GM18502 (cell line): ENCODE measurements around the gene GNG11.

Source experiments
- ATAC-seq: cut with Tn5 transposase; IDR thresholded peaks from one replicate; pipeline ENCODE4 v1.9.1; 2021; ENCODE audit warnings: mild to moderate bottlenecking; ENCODE audit not compliant: unreplicated experiment, poor library complexity

The GNG11 gene

GRCh38 chr7:93921607-93922566 is at the start of gene GNG11:
Gene GNG11 (plus strand): TSS chr7:93921735. CDS start chr7:93922138, 403 bp downstream.
- ATAC-seq = peak; percentile 98

GRCh38 chr7:93873998-93874574 is 47.4 kb upstream of the GNG11 start:
- ATAC-seq = no peak

GRCh38 chr7:93877742-93878141 is 43.8 kb upstream of the GNG11 start:
- ATAC-seq = no peak

GRCh38 chr7:93879356-93879755 is 42.2 kb upstream of the GNG11 start:
- no peak for ATAC-seq

- no peak for ATAC-seq
These were observed 39.1 kb upstream of the GNG11 start for GRCh38 chr7:93882468-93882867.

- no peak for ATAC-seq
These were observed 38.2 kb upstream of the GNG11 start for GRCh38 chr7:93883078-93883916.

GRCh38 chr7:93883917-93884345 is 37.6 kb upstream of the GNG11 start:
- no peak for ATAC-seq

GRCh38 chr7:93884541-93884940 is 37.0 kb upstream of the GNG11 start:
- no peak for ATAC-seq

GRCh38 chr7:93889261-93889660 is 32.3 kb upstream of the GNG11 start:
- no peak for ATAC-seq

GRCh38 chr7:93890041-93890463 is 31.5 kb upstream of the GNG11 start:
- ATAC-seq = peak; percentile 60

GRCh38 chr7:93890464-93891068 is 31.0 kb upstream of the GNG11 start, which contains the start of gene TFPI2:
Gene TFPI2 (minus strand): TSS chr7:93890753. CDS start chr7:93890678, 75 bp downstream.
- peak; percentile 63 for ATAC-seq

- no peak for ATAC-seq
These were observed 27.1 kb upstream of the GNG11 start for GRCh38 chr7:93894426-93894825.

GRCh38 chr7:93894966-93895640 is 26.4 kb upstream of the GNG11 start:
- ATAC-seq = no peak

- no peak for ATAC-seq
These were observed 25.5 kb upstream of the GNG11 start for GRCh38 chr7:93895859-93896600.

- no peak for ATAC-seq
These were observed 23.9 kb upstream of the GNG11 start for GRCh38 chr7:93897680-93898079.

GRCh38 chr7:93902777-93903423 is 18.6 kb upstream of the GNG11 start:
- no peak for ATAC-seq

- ATAC-seq = no peak
These were observed 15.3 kb upstream of the GNG11 start, which contains the start of gene GNGT1 for GRCh38 chr7:93906267-93906666. Gene GNGT1 (plus strand): TSS chr7:93906567. CDS start chr7:93906747, 180 bp downstream.
